DMS153 treated with DMSO at 0.1 percent for 48 hours (cell line): ENCODE results near the gene IL36RN.
"Not testable (repeated sequence)": the region's sequence is repeated elsewhere in the genome, so short reads cannot be mapped to it uniquely, and the experiment has no call there.

Experiments used
- DNase-seq: peaks from one replicate; lab custom pipeline; 2025; ENCODE audit not compliant: unreplicated experiment; lab: John Stamatoyannopoulos, UW

Gene IL36RN

GRCh38 chr2:113096842-113097618 lies 38.0 kb downstream of the IL36RN start:
- DNase-seq: not testable (repeated sequence)

DNA sequence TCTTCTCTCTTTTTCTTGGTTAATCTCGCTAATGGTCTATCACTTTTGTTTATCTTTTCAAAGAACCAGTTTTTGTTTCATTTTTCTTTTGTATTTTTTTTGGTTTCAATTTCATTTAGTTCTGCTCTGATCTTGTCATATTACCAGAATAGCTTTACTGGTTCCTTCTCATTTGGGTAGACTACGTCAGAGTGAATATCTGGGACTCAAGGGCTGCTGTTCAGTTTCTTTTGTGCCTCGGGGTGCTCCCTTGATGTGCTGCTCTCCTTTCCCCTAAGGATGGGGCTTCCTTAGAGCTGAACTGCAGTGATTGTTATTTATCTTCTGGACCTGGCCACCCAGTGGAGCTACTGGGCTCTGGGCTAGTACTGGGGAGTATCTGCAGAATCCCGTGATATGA lies 39.0 kb downstream of the IL36RN start:
- DNase-seq: no peak

DNA sequence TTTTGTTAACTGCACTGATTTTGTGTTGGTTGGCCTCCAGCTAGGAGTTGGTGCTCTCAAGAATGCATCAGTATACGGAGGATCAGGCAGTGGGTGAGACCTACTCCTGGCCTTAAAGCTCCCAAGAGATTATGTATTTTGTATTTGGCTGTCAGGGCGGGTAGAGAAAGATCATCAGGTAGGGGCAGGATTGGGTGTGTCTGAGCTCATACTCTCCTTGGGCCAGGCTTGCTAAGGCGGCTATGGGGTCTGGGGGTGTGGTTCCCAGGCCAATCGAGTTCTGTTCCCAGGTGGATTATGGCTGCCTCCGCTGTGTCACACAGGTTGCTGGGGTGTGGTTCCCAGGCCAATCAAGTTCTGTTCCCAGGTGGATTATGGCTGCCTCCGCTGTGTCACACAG lies 39.5 kb downstream of the IL36RN start:
- no peak for DNase-seq

DNA sequence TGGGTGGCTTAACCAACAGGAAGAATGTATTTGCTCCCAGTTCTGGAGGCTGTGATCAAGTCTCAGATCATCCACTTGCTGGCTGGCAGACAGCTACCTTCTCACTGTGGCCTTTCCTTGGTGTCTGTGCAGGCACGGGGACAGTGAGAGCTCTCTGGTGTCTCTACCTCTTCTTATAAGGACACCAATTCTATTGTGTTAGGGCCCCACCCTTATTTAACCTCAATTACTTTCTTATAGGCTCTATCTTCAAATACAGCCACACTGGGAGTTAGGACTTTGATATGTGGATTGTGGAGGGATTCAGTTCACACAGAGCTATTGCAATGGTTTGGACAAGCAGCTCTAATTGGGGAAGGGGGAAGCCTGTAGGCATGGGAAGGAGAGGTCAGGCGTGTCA lies 43.1 kb downstream of the IL36RN start:
- DNase-seq: no peak

GRCh38 chr2:113103277-113103676 lies 44.3 kb downstream of the IL36RN start:
- DNase-seq: no peak

DNA sequence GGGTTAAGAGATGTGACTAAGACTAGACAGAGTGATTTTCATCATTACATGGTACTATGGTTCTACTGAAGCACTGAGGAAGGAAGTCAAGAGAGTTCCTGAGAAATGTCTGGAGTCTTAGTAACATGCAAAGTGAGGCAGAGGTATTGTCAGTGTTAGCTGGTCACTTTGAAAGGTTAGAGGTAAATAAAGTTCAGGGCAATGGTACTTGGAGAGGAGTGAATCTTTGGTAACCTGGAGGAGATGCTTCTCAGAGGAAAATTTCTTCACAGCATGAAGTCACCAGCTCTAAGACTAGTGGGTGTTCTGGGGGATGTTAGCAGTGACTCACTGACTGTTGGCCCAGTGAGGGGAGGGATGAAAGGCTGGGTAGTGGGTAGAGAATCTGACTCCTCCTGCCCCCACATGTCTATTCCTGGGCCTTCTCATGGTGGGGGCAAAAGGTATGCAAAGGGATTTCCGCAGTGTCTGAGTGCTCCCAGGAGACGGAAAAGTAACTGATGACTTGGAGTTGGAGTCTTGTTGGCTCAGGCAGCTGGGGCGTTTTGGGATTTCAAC lies 45.1 kb downstream of the IL36RN start:
- DNase-seq: no peak

DNA sequence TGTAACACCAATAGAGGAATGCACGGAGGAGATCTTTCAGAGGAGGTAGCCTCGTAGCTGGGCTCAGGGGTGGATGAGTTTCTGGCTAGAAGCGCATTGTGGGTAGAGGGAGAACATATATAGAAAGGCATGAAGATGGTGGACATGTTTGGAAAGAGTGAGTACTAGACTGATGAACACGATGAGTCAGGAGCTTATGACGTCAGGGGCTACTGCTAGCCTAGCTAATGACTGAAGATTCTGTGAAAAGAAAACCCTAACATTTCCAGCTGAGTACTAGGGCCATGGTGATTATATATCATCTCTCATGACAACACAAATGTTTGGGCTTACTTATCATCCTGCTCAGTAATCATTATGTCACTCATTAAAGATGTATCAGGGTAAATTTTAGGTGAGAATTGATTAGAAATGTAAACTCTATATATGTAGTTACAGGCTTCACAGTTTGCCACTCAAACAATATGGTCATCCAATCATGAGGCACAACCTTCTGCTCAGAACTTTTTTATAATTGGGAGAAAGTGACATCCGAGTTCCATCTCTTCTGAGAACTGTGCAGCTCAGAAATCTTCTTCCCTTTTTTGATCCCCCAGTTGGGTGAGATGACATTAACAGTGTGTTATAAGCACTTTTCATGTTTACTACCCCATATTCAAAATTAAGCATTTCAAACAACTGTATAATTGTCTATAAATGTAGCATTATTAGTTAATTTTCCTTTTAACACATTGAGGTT lies 46.2 kb downstream of the IL36RN start:
- DNase-seq: no peak

DNA sequence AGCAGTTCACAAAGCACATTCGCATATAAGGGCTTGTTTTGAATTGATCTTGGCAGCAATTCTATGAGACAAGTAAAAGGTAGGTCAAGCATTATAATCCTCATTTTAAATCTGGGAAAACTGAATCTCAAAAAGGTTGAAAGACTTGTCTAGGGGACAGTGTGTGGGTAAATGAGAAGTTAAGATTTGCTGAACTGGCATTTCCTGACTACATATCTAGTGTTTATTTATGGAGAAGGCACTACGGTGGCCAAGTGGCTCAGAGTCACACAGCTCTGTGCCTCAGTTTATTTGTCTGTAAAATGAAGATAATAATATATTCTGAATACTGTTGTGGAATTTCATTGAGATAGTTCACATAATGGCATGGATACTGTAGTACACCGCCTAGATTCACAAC lies 52.1 kb downstream of the IL36RN start:
- no peak for DNase-seq

- DNase-seq: no peak
These were observed 52.9 kb downstream of the IL36RN start for GRCh38 chr2:113111823-113112287.

GRCh38 chr2:113112441-113112840 lies 53.4 kb downstream of the IL36RN start:
- DNase-seq: no peak

DNA sequence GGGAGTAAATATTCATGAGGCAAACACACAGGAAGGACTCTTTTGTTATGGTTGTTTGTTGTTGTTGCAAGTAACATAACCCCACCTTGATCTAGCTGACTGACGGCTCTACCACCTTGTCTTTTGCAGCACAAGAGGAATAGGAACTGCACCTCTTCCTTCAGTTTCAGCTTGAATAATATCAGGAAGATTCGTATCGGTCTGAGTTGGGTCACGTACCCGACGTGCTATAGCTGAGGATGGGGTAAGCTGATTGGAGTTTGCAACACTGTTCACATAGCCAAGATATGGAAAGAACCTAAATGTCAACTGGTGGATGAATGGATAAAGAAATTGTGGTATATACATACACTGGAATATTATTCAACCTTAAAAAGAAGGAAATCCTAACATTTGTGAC lies 53.9 kb downstream of the IL36RN start:
- DNase-seq: no peak

GRCh38 chr2:113113807-113114206 lies 54.8 kb downstream of the IL36RN start:
- no peak for DNase-seq
